Neural cell (in vitro differentiated cells): ENCODE measurements around the gene STPG2. TPM values are rescaled to one million over a fixed set of nuclear protein-coding genes. Genes with fewer than 3 reads are reported as not detected.

Experiments used
- H2AFZ ChIP-seq: fragments of 200-600, 300-800 bp; sonication (generic), shearing (Covaris generic); 2 replicates; pipeline ENCODE4 v1.6.0; 2014; ENCODE audit warnings: low read depth, mild to moderate bottlenecking, antibody characterized with exemption, low read length, moderate library complexity
- H3F3A ChIP-seq: fragments of 200-600 bp; shearing (Covaris generic); 2 replicates; pipeline ENCODE4 v1.6.1; 2016; ENCODE audit warnings: mild to moderate bottlenecking, moderate library complexity, mixed read lengths, antibody characterized with exemption, low read length; ENCODE audit not compliant: insufficient read depth, poor library complexity, severe bottlenecking
- H3K27ac ChIP-seq: fragments of 200-600, 300-800 bp; sonication (generic), shearing (Covaris generic); 2 replicates; pipeline ENCODE4 v1.5.1; 2014; ENCODE audit warnings: mild to moderate bottlenecking, low read length, moderate library complexity
- H3K27me3 ChIP-seq: fragments of 300-800, 200-600 bp; sonication (generic), shearing (Covaris generic); 2 replicates; pipeline ENCODE4 v1.6.0; 2014; ENCODE audit warnings: mild to moderate bottlenecking, low read depth, low read length, moderate library complexity; ENCODE audit not compliant: insufficient read depth
- H3K36me3 ChIP-seq: fragments of 300-800, 200-600 bp; sonication (generic), shearing (Covaris generic); 2 replicates; pipeline ENCODE4 v1.5.1; 2014; ENCODE audit warnings: mild to moderate bottlenecking, antibody characterized with exemption, low read length, moderate library complexity; ENCODE audit not compliant: insufficient read depth
- H3K4me2 ChIP-seq: fragments of 300-800, 200-600 bp; sonication (generic), shearing (Covaris generic); 2 replicates; pipeline ENCODE4 v1.6.0; 2014; ENCODE audit warnings: mild to moderate bottlenecking, low read length
- H3K4me3 ChIP-seq: fragments of 300-800, 200-600 bp; sonication (generic), shearing (Covaris generic); 2 replicates; pipeline ENCODE4 v1.5.1; 2014; ENCODE audit warnings: mild to moderate bottlenecking, low read length, moderate library complexity
- H3K79me2 ChIP-seq: fragments of 200-600 bp; shearing (Covaris generic); replicated peaks from 2 replicates; pipeline ENCODE4 v1.6.0; 2014; ENCODE audit warnings: mild to moderate bottlenecking, low read length, moderate library complexity; ENCODE audit not compliant: insufficient read depth
- H3K9ac ChIP-seq: fragments of 300-800, 200-600 bp; sonication (generic), shearing (Covaris generic); 2 replicates; pipeline ENCODE4 v1.6.1; 2016; ENCODE audit warnings: mild to moderate bottlenecking, low read length, mixed read lengths
- H3K9me2 ChIP-seq: fragments of 200-600 bp; shearing (Covaris generic); 2 replicates; pipeline ENCODE4 v1.6.1; 2016; ENCODE audit warnings: mild to moderate bottlenecking, low read length, mixed read lengths; ENCODE audit not compliant: insufficient read depth
- H3K9me3 ChIP-seq: fragments of 200-600, 300-800 bp; sonication (generic), shearing (Covaris generic); 2 replicates; pipeline ENCODE4 v1.6.1; 2016; ENCODE audit warnings: mild to moderate bottlenecking, mixed run types, low read length, moderate library complexity, mixed read lengths
- H4K20me1 ChIP-seq: fragments of 200-600 bp; shearing (Covaris generic); 2 replicates; pipeline ENCODE4 v1.6.1; 2016; ENCODE audit warnings: mild to moderate bottlenecking, mixed run types; ENCODE audit not compliant: insufficient read depth
- CTCF ChIP-seq: fragments of 450-650 bp; IDR thresholded peaks from 2 replicates; pipeline ENCODE4 v1.5.1; 2014; ENCODE audit warnings: antibody characterized with exemption, mild to moderate bottlenecking, moderate library complexity; ENCODE audit not compliant: poor library complexity, severe bottlenecking
- EP300 ChIP-seq: fragments of 450-650 bp; conservative IDR thresholded peaks from 2 replicates; pipeline ENCODE4 v1.6.1; 2014; ENCODE audit warnings: antibody characterized with exemption, mild to moderate bottlenecking, moderate library complexity; ENCODE audit not compliant: poor library complexity, severe bottlenecking
- EZH2 ChIP-seq: fragments of 200-600, 300-800 bp; shearing (Covaris generic), sonication (generic); IDR thresholded peaks from 2 replicates; pipeline ENCODE4 v1.6.1; 2014; ENCODE audit warnings: antibody characterized with exemption, low read length, borderline replicate concordance, mild to moderate bottlenecking; ENCODE audit not compliant: insufficient read depth, poor library complexity, severe bottlenecking
- MXI1 ChIP-seq: fragments of 450-650 bp; conservative IDR thresholded peaks from 2 replicates; pipeline ENCODE4 v1.6.1; 2014; ENCODE audit warnings: antibody characterized with exemption, mild to moderate bottlenecking; ENCODE audit not compliant: poor library complexity, severe bottlenecking
- POLR2AphosphoS5 ChIP-seq: IDR thresholded peaks from 2 replicates; pipeline ENCODE4 v1.6.1; 2012
- RAD21 ChIP-seq: fragments of 450-650 bp; conservative IDR thresholded peaks from 2 replicates; pipeline ENCODE4 v1.6.1; 2014; ENCODE audit warnings: antibody characterized with exemption, mild to moderate bottlenecking, moderate library complexity
- REST ChIP-seq: IDR thresholded peaks from 2 replicates; pipeline ENCODE4 v1.6.1; 2012; ENCODE audit warnings: borderline replicate concordance
- SMC3 ChIP-seq: fragments of 450-650 bp; conservative IDR thresholded peaks from 2 replicates; pipeline ENCODE4 v1.6.1; 2014; ENCODE audit warnings: antibody characterized with exemption, mild to moderate bottlenecking, moderate library complexity; ENCODE audit not compliant: poor library complexity
- TAF1 ChIP-seq: IDR thresholded peaks from 2 replicates; pipeline ENCODE4 v1.6.1; 2012; ENCODE audit warnings: low read depth
- polyA plus RNA-seq: library from polyadenylated mRNA; depleted of rRNA; stranded (reverse); fragments of >200 nt; gene quantifications from 2 replicates; pipeline ENCODE4 v1.2.3, GENCODE V29; 2014

The STPG2 gene
- polyA plus RNA-seq, 1 donor from 2014 or later = not detected

- H3K27me3 ChIP-seq = no peaks in the 10 kb centered on the region
- no peaks in the 10 kb centered on the region for H3K79me2 ChIP-seq
- H3K36me3 ChIP-seq = no peaks in the 10 kb centered on the region
- H3K4me2 ChIP-seq = no peak overlapping the region
- H4K20me1 ChIP-seq = no peaks in the 10 kb centered on the region
- H3K9ac ChIP-seq = no peak overlapping the region
- H3K9me2 ChIP-seq = no peaks in the 10 kb centered on the region
- no peak overlapping the region for H3K4me3 ChIP-seq
- H3F3A ChIP-seq = no peaks in the 10 kb centered on the region
- no peaks in the 10 kb centered on the region for H3K9me3 ChIP-seq
- H2AFZ ChIP-seq = no peak overlapping the region
- H3K27ac ChIP-seq = no peak overlapping the region
- TF ChIP-seq EP300 (no peak), SMC3 (no peak), CTCF (no peak), TAF1 (no peak), REST (no peak), RAD21 (no peak), MXI1 (no peak), EZH2 (no peak), POLR2AphosphoS5 (no peak)
Observed at GRCh38 chr4:98148856-98149255, 5.6 kb upstream of the STPG2 start.

GRCh38 chr4:98126141-98126540, 17.1 kb downstream of the STPG2 start:
- H3F3A ChIP-seq = no peaks in the 10 kb centered on the region
- TF ChIP-seq MXI1 (no peak), SMC3 (no peak), EP300 (no peak), TAF1 (no peak), REST (no peak), POLR2AphosphoS5 (no peak)
- H3K9me2 ChIP-seq = no peaks in the 10 kb centered on the region
- H3K27me3 ChIP-seq = no peaks in the 10 kb centered on the region
- H3K4me3 ChIP-seq = no peak overlapping the region
- H3K27ac ChIP-seq = no peak overlapping the region
- no peaks in the 10 kb centered on the region for H4K20me1 ChIP-seq
- no peaks in the 10 kb centered on the region for H3K79me2 ChIP-seq
- no peak overlapping the region for H2AFZ ChIP-seq
- H3K9me3 ChIP-seq = no peaks in the 10 kb centered on the region
- no peak overlapping the region for H3K9ac ChIP-seq
- no peak overlapping the region for H3K4me2 ChIP-seq
- H3K36me3 ChIP-seq = no peaks in the 10 kb centered on the region
